Nephron progenitor cell (in vitro differentiated cells): ENCODE data around the gene COMT.
A peak's percentile ranks its signal among the peaks of the same experiment; 100 is the strongest.

Experiments
- DNase-seq: peaks from one replicate; pipeline ENCODE4 v3.0.0; 2021
- H3K27ac Mint-ChIP-seq: 2 replicates; pipeline ENCODE4 v1.8.0; 2021; ENCODE audit warnings: mild to moderate bottlenecking, moderate library complexity, mixed read lengths
- H3K27me3 Mint-ChIP-seq: 2 replicates; pipeline ENCODE4 v1.8.0; 2021; ENCODE audit warnings: mild to moderate bottlenecking, low read depth, mixed read lengths; ENCODE audit not compliant: poor library complexity
- H3K36me3 Mint-ChIP-seq: 2 replicates; pipeline ENCODE4 v1.8.0; 2021; ENCODE audit warnings: low read depth, mixed read lengths
- H3K4me1 Mint-ChIP-seq: 2 replicates; pipeline ENCODE4 v1.8.0; 2021; ENCODE audit warnings: mixed read lengths
- H3K4me3 Mint-ChIP-seq: 2 replicates; pipeline ENCODE4 v1.8.0; 2021; ENCODE audit warnings: mild to moderate bottlenecking, moderate library complexity, mixed read lengths
- H3K9me3 Mint-ChIP-seq: 2 replicates; pipeline ENCODE4 v1.8.0; 2021; ENCODE audit warnings: mild to moderate bottlenecking, moderate library complexity, mixed read lengths
- CTCF ChIP-seq: fragments of 200-600 bp; sonication (generic); IDR thresholded peaks from 2 replicates; pipeline ENCODE4 v1.5.0; 2021; ENCODE audit warnings: antibody characterized with exemption

The COMT gene

GRCh38 chr22:20002128-20002527 is 60.6 kb downstream of the COMT start:
- Mint-ChIP-seq H3K27ac (peak overlapping the region; percentile 8), H3K4me1 (peaks cover 33% of the 10 kb centered on the region), H3K9me3 (peaks cover 37% of the 10 kb centered on the region), H3K4me3 (no peak overlapping the region), H3K36me3 (peaks cover 29% of the 10 kb centered on the region), H3K27me3 (no peaks in the 10 kb centered on the region)
- DNase-seq: no peak
- TF ChIP-seq CTCF: no peak

- Mint-ChIP-seq H3K36me3 (peaks cover 29% of the 10 kb centered on the region), H3K4me3 (no peak overlapping the region), H3K9me3 (peaks cover 37% of the 10 kb centered on the region), H3K27ac (no peak overlapping the region), H3K27me3 (no peaks in the 10 kb centered on the region), H3K4me1 (peaks cover 38% of the 10 kb centered on the region)
- DNase-seq: no peak
- no peak for TF ChIP-seq CTCF
These were observed 61.1 kb downstream of the COMT start for GRCh38 chr22:20002636-20003035.

- Mint-ChIP-seq H3K4me3 (no peak overlapping the region), H3K4me1 (peaks cover 42% of the 10 kb centered on the region), H3K27ac (no peak overlapping the region), H3K9me3 (peaks cover 37% of the 10 kb centered on the region), H3K27me3 (no peaks in the 10 kb centered on the region), H3K36me3 (peaks cover 29% of the 10 kb centered on the region)
- no peak for TF ChIP-seq CTCF
- no peak for DNase-seq
These were observed 61.7 kb downstream of the COMT start for GRCh38 chr22:20003304-20003703.

- Mint-ChIP-seq H3K9me3 (peaks cover 37% of the 10 kb centered on the region), H3K27ac (no peak overlapping the region), H3K4me3 (no peak overlapping the region), H3K4me1 (peaks cover 34% of the 10 kb centered on the region), H3K36me3 (peaks cover 29% of the 10 kb centered on the region), H3K27me3 (no peaks in the 10 kb centered on the region)
- no peak for TF ChIP-seq CTCF
- no peak for DNase-seq
These were observed 62.9 kb downstream of the COMT start for GRCh38 chr22:20004464-20004863.

GRCh38 chr22:20008221-20008995 is 66.8 kb downstream of the COMT start:
- Mint-ChIP-seq H3K4me3 (no peak overlapping the region), H3K27me3 (peaks cover 4% of the 10 kb centered on the region), H3K27ac (no peak overlapping the region), H3K4me1 (peaks cover 18% of the 10 kb centered on the region), H3K36me3 (peaks cover 22% of the 10 kb centered on the region), H3K9me3 (peaks cover 24% of the 10 kb centered on the region)
- DNase-seq: no peak
- TF ChIP-seq CTCF: no peak

- H3K4me3 Mint-ChIP-seq: no peak overlapping the region
- peaks cover 10% of the 10 kb centered on the region for H3K27me3 Mint-ChIP-seq
- H3K27ac Mint-ChIP-seq: no peak overlapping the region
- H3K36me3 Mint-ChIP-seq: peaks cover 15% of the 10 kb centered on the region
- no peak for DNase-seq
- H3K9me3 Mint-ChIP-seq: peaks cover 18% of the 10 kb centered on the region
- TF ChIP-seq CTCF: no peak
- peaks cover 18% of the 10 kb centered on the region for H3K4me1 Mint-ChIP-seq
These were observed 67.5 kb downstream of the COMT start for GRCh38 chr22:20009018-20009491.
